DOHH2 (cell line): ENCODE data around the gene NPAS2.

Experiments used
- H3F3A ChIP-seq: fragments of 200-600 bp; sonication (generic), shearing (Covaris generic); 2 replicates; pipeline ENCODE4 v1.6.0; 2016; ENCODE audit warnings: antibody characterized with exemption, mild to moderate bottlenecking; ENCODE audit not compliant: control insufficient read depth, insufficient read depth
- H3K27ac ChIP-seq: fragments of 200-600 bp; sonication (generic); 2 replicates; pipeline ENCODE4 v1.5.1; 2014; ENCODE audit warnings: low read depth, mild to moderate bottlenecking, low read length, moderate library complexity
- H3K27me3 ChIP-seq: fragments of 200-600 bp; sonication (generic); 2 replicates; pipeline ENCODE4 v1.6.1; 2014; ENCODE audit warnings: mild to moderate bottlenecking, low read length, mixed read lengths; ENCODE audit not compliant: control insufficient read depth
- H3K36me3 ChIP-seq: fragments of 200-600 bp; sonication (generic); 2 replicates; pipeline ENCODE4 v1.6.1; 2014; ENCODE audit warnings: mild to moderate bottlenecking, low read length, moderate library complexity, mixed read lengths; ENCODE audit not compliant: control insufficient read depth
- H3K4me1 ChIP-seq: fragments of 200-600 bp; sonication (generic); 2 replicates; pipeline ENCODE4 v1.6.1; 2014; ENCODE audit warnings: mild to moderate bottlenecking, low read length, mixed read lengths; ENCODE audit not compliant: control insufficient read depth
- H3K4me2 ChIP-seq: fragments of 200-600 bp; sonication (generic); 2 replicates; pipeline ENCODE4 v1.6.0; 2014; ENCODE audit warnings: mild to moderate bottlenecking, low read length, moderate library complexity
- H3K4me3 ChIP-seq: fragments of 200-600 bp; sonication (generic); 2 replicates; pipeline ENCODE4 v1.5.1; 2014; ENCODE audit warnings: mild to moderate bottlenecking, low read length, mixed read lengths
- H3K79me2 ChIP-seq: fragments of 200-600 bp; sonication (generic); 2 replicates; pipeline ENCODE4 v1.6.1; 2014; ENCODE audit warnings: mild to moderate bottlenecking, low read length, mixed read lengths; ENCODE audit not compliant: control insufficient read depth
- H3K9me2 ChIP-seq: fragments of 200-600 bp; sonication (generic); replicated peaks from 2 replicates; pipeline ENCODE4 v1.6.1; 2014; ENCODE audit warnings: mild to moderate bottlenecking, low read length, mixed read lengths; ENCODE audit not compliant: control insufficient read depth
- H3K9me3 ChIP-seq: fragments of 200-600 bp; sonication (generic); 2 replicates; pipeline ENCODE4 v1.6.1; 2014; ENCODE audit warnings: antibody characterized with exemption, low read length, mixed read lengths; ENCODE audit not compliant: control insufficient read depth, insufficient read depth
- H4K20me1 ChIP-seq: fragments of 200-600 bp; sonication (generic); 2 replicates; pipeline ENCODE4 v1.6.0; 2014; ENCODE audit warnings: low read depth, mild to moderate bottlenecking, antibody characterized with exemption, low read length, moderate library complexity; ENCODE audit not compliant: control insufficient read depth, insufficient read depth
- CTCF ChIP-seq: fragments of 200-600 bp; sonication (generic); IDR thresholded peaks from one replicate; pipeline ENCODE4 v1.5.1; 2014; ENCODE audit warnings: antibody characterized with exemption, mild to moderate bottlenecking, low read depth, low read length; ENCODE audit not compliant: poor library complexity, severe bottlenecking
- EZH2phosphoT487 ChIP-seq: fragments of 200-600 bp; sonication (generic); IDR thresholded peaks from 2 replicates; pipeline ENCODE4 v1.6.1; 2017; ENCODE audit warnings: borderline replicate concordance, mild to moderate bottlenecking, antibody characterized with exemption, low read length, moderate library complexity, mixed read lengths

Gene NPAS2

GRCh38 chr2:100880730-100881129 lies 60.8 kb downstream of the NPAS2 start:
- H4K20me1 ChIP-seq = no peaks in the 10 kb centered on the region

GRCh38 chr2:100882645-100883613 lies 63.0 kb downstream of the NPAS2 start:
- Histone ChIP-seq H3K36me3 (no peaks in the 10 kb centered on the region), H3F3A (no peaks in the 10 kb centered on the region), H3K27ac (no peak overlapping the region), H3K4me3 (no peak overlapping the region), H3K4me2 (no peak overlapping the region), H4K20me1 (no peaks in the 10 kb centered on the region), H3K9me3 (no peaks in the 10 kb centered on the region), H3K4me1 (no peaks in the 10 kb centered on the region), H3K79me2 (no peaks in the 10 kb centered on the region), H3K9me2 (no peaks in the 10 kb centered on the region), H3K27me3 (no peaks in the 10 kb centered on the region; the same call in 1 of the 2 replicates)
- no peak for TF ChIP-seq CTCF
- no peak for TF ChIP-seq EZH2phosphoT487

More at GRCh38 chr2:100880730-100881129, 60.8 kb downstream of the NPAS2 start:
- Histone ChIP-seq H3K4me3 (no peak overlapping the region), H3K79me2 (no peaks in the 10 kb centered on the region), H3K27me3 (no peaks in the 10 kb centered on the region; the same call in 1 of the 2 replicates), H3K9me2 (no peaks in the 10 kb centered on the region), H3K9me3 (no peaks in the 10 kb centered on the region), H3K4me1 (no peaks in the 10 kb centered on the region), H3K27ac (no peak overlapping the region), H3F3A (no peaks in the 10 kb centered on the region), H3K4me2 (no peak overlapping the region), H3K36me3 (no peaks in the 10 kb centered on the region)
- TF ChIP-seq EZH2phosphoT487 (no peak), CTCF (no peak)

GRCh38 chr2:100884145-100884621 lies 64.2 kb downstream of the NPAS2 start:
- Histone ChIP-seq H3K4me3 (no peak overlapping the region), H3F3A (no peaks in the 10 kb centered on the region), H3K9me2 (no peaks in the 10 kb centered on the region), H3K4me1 (no peaks in the 10 kb centered on the region), H3K27me3 (no peaks in the 10 kb centered on the region; the same call in 1 of the 2 replicates), H3K36me3 (no peaks in the 10 kb centered on the region), H3K4me2 (no peak overlapping the region), H3K9me3 (no peaks in the 10 kb centered on the region), H4K20me1 (no peaks in the 10 kb centered on the region), H3K79me2 (no peaks in the 10 kb centered on the region), H3K27ac (no peak overlapping the region)
- TF ChIP-seq CTCF (no peak), EZH2phosphoT487 (no peak)
